ENCODE data around the gene JARID2.

The JARID2 gene

DNA sequence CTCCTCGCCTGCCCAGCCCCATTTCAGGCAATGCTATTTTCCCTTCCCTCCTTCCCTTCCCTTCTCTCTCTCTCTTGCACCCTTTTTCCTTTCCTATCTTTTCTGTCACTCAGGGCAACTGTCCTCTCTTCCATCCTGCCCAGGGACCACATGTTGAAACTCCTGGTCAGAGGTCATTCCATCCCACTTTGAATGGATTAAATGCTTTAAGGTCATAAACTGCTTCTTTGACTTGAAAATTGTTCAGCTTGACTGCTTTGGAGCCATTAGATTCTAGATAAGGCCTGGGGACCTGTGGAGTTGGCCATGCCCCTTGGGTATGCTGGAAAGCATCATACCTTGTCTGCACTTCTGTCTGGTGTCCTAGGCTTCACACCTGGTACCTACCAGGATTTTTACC is 310.8 kb downstream of the JARID2 start:
- Histone ChIP-seq H3K4me3 (ENCODE audit: insufficient read depth, low read length, poor library complexity, severe bottlenecking) (no peak overlapping the region), H3K27me3 (ENCODE audit: low read length) (no peaks in the 10 kb centered on the region), H3K9me3 (ENCODE audit: insufficient read depth, low read length) (no peaks in the 10 kb centered on the region), H3K9me2 (replicated peaks; ENCODE audit: insufficient read depth, low read length) (no peaks in the 10 kb centered on the region), H3K79me2 (ENCODE audit: insufficient read depth, low read length) (peaks cover 78% of the 10 kb centered on the region), H4K20me1 (ENCODE audit: low read depth, low read length) (peaks cover 14% of the 10 kb centered on the region), H3K9ac (ENCODE audit: low read length) (no peak overlapping the region), H2AFZ (ENCODE audit: low read depth, low read length, severe bottlenecking) (no peak overlapping the region), H3K27ac (ENCODE audit: low read depth, low read length) (no peak overlapping the region), H3K36me3 (ENCODE audit: low read length) (no peaks in the 10 kb centered on the region), H3K4me2 (ENCODE audit: low read depth, low read length, poor library complexity, severe bottlenecking) (no peak overlapping the region), H3F3A (ENCODE audit: insufficient read depth) (0 out of 2 replicates have a peak, but pooled peaks cover 4% of the 10 kb centered on the region)
- TF ChIP-seq CTCF (IDR thresholded peaks at IDR 0.05; ENCODE audit: insufficient read depth, low read length, poor library complexity, severe bottlenecking) = no peak
- no peak for TF ChIP-seq EZH2phosphoT487 (conservative IDR thresholded peaks at IDR 0.05; ENCODE audit: low read length)

DNA sequence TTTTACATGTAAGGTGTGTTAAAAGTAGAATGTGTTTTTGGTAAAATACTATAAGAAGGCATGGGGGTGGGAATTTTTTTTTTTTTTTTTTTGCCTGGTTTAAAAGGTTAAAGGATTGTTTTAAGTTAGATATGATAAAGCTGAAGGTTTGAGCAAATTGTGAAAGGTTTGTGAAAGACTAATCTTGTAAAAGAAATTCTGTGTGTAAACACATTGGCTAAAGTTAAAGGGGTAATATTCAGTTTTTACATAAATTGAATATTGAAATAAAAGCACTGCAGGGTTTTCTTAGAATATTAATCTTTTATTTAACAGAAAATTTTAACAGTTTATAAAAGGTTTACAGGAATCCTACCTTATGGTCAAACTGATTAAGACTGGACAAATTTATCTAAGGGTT is 311.3 kb downstream of the JARID2 start:
- 0 out of 2 replicates have a peak, but pooled peaks cover 4% of the 10 kb centered on the region for H3F3A ChIP-seq (ENCODE audit: insufficient read depth)
- no peak overlapping the region for H3K4me2 ChIP-seq (ENCODE audit: low read depth, low read length, poor library complexity, severe bottlenecking)
- H2AFZ ChIP-seq (ENCODE audit: low read depth, low read length, severe bottlenecking) = no peak overlapping the region
- no peak overlapping the region for H3K4me3 ChIP-seq (ENCODE audit: insufficient read depth, low read length, poor library complexity, severe bottlenecking)
- no peak overlapping the region for H3K27ac ChIP-seq (ENCODE audit: low read depth, low read length)
- H3K36me3 ChIP-seq (ENCODE audit: low read length) = no peaks in the 10 kb centered on the region
- H4K20me1 ChIP-seq (ENCODE audit: low read depth, low read length) = peaks cover 14% of the 10 kb centered on the region
- H3K79me2 ChIP-seq (ENCODE audit: insufficient read depth, low read length) = peaks cover 78% of the 10 kb centered on the region
- no peaks in the 10 kb centered on the region for H3K9me3 ChIP-seq (ENCODE audit: insufficient read depth, low read length)
- no peaks in the 10 kb centered on the region for H3K27me3 ChIP-seq (ENCODE audit: low read length)
- no peak for TF ChIP-seq EZH2phosphoT487 (conservative IDR thresholded peaks at IDR 0.05; ENCODE audit: low read length)
- no peak for TF ChIP-seq CTCF (IDR thresholded peaks at IDR 0.05; ENCODE audit: insufficient read depth, low read length, poor library complexity, severe bottlenecking)
- no peak overlapping the region for H3K9ac ChIP-seq (ENCODE audit: low read length)
- no peaks in the 10 kb centered on the region for H3K9me2 ChIP-seq (replicated peaks; ENCODE audit: insufficient read depth, low read length)

DNA sequence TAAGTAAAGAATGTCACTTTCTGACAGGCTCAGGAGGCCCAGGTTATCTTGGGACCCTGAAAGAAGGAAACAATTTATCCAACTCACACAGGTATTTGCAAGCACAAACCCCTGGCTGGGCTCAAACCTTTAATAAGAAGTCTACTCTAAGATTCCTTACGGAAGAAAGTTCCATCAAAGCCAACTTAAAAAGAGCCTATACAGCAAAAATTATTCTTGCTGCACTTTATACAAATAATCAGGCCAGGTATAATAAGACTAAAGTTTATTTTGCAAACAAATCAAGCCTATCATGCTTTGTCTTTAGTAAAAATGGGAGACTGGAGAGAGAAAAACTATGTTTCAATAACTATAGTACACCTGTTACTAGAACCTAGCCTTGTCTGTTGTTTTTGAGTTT is 314.8 kb downstream of the JARID2 start:
- no peaks in the 10 kb centered on the region for H3K36me3 ChIP-seq (ENCODE audit: low read length)
- no peaks in the 10 kb centered on the region for H3K27me3 ChIP-seq (ENCODE audit: low read length)
- H3K4me3 ChIP-seq (ENCODE audit: insufficient read depth, low read length, poor library complexity, severe bottlenecking) = no peak overlapping the region
- no peaks in the 10 kb centered on the region for H3K9me3 ChIP-seq (ENCODE audit: insufficient read depth, low read length)
- no peak overlapping the region for H3K4me2 ChIP-seq (ENCODE audit: low read depth, low read length, poor library complexity, severe bottlenecking)
- H3F3A ChIP-seq (ENCODE audit: insufficient read depth) = no peaks in the 10 kb centered on the region
- H3K9ac ChIP-seq (ENCODE audit: low read length) = no peak overlapping the region
- no peak for TF ChIP-seq CTCF (IDR thresholded peaks at IDR 0.05; ENCODE audit: insufficient read depth, low read length, poor library complexity, severe bottlenecking)
- no peak for TF ChIP-seq EZH2phosphoT487 (conservative IDR thresholded peaks at IDR 0.05; ENCODE audit: low read length)
- peaks cover 78% of the 10 kb centered on the region for H3K79me2 ChIP-seq (ENCODE audit: insufficient read depth, low read length)
- H3K9me2 ChIP-seq (replicated peaks; ENCODE audit: insufficient read depth, low read length) = no peaks in the 10 kb centered on the region
- peaks cover 24% of the 10 kb centered on the region for H4K20me1 ChIP-seq (ENCODE audit: low read depth, low read length)
- no peak overlapping the region for H3K27ac ChIP-seq (ENCODE audit: low read depth, low read length)
- H2AFZ ChIP-seq (ENCODE audit: low read depth, low read length, severe bottlenecking) = no peak overlapping the region

All from SU-DHL-6 (cell line).